Measurements from ENCODE around the gene PLA2G1B.
"Not testable (repeated sequence)": the region's sequence is repeated elsewhere in the genome, so short reads cannot be mapped to it uniquely, and the experiment has no call there.

Gene PLA2G1B

GRCh38 chr12:120342175-120343038 is 14.8 kb upstream of the PLA2G1B start:
- H3K9me3 ChIP-seq (replicated peaks; ENCODE audit: insufficient read depth, low read length): no peaks in the 10 kb centered on the region
- H3K4me3 ChIP-seq (ENCODE audit: low read length): no peak overlapping the region
- no peak overlapping the region for H3K27ac ChIP-seq (ENCODE audit: low read length)
- no peaks in the 10 kb centered on the region for H3K9me2 ChIP-seq (replicated peaks; ENCODE audit: insufficient read depth, low read length)
- no peaks in the 10 kb centered on the region for H3F3A ChIP-seq (ENCODE audit: insufficient read depth, low read length)
- no peaks in the 10 kb centered on the region for H3K4me1 ChIP-seq (ENCODE audit: low read length)
- H4K20me1 ChIP-seq (ENCODE audit: insufficient read depth, low read length): no peaks in the 10 kb centered on the region
- TF ChIP-seq EZH2 (optimal IDR thresholded peaks at IDR 0.05; ENCODE audit: low read depth, low read length): no peak
- TF ChIP-seq CTCF (IDR thresholded peaks at IDR 0.05; ENCODE audit: low read length): no peak
- TF ChIP-seq EZH2phosphoT487 (IDR thresholded peaks at IDR 0.05; ENCODE audit: low read length): no peak
- H3K36me3 ChIP-seq (replicated peaks; ENCODE audit: insufficient read depth, low read length): no peaks in the 10 kb centered on the region
- no peaks in the 10 kb centered on the region for H3K79me2 ChIP-seq (ENCODE audit: low read length)
- H3K9ac ChIP-seq (ENCODE audit: low read length): no peak overlapping the region
- no peaks in the 10 kb centered on the region for H3K27me3 ChIP-seq (replicated peaks; ENCODE audit: insufficient read depth, low read length)
- no peak overlapping the region for H3K4me2 ChIP-seq (ENCODE audit: low read depth, low read length)
- no peak overlapping the region for H2AFZ ChIP-seq (ENCODE audit: low read length)
- DNase-seq: no peak

GRCh38 chr12:120339256-120339655 is 11.7 kb upstream of the PLA2G1B start:
- Histone ChIP-seq H3K27me3 (replicated peaks; ENCODE audit: insufficient read depth, low read length) (no peaks in the 10 kb centered on the region), H3K9me3 (replicated peaks; ENCODE audit: insufficient read depth, low read length) (no peaks in the 10 kb centered on the region), H3K79me2 (ENCODE audit: low read length) (no peaks in the 10 kb centered on the region), H3F3A (ENCODE audit: insufficient read depth, low read length) (no peaks in the 10 kb centered on the region), H3K9me2 (replicated peaks; ENCODE audit: insufficient read depth, low read length) (no peaks in the 10 kb centered on the region), H3K4me2 (ENCODE audit: low read depth, low read length) (no peak overlapping the region), H3K4me3 (ENCODE audit: low read length) (no peak overlapping the region), H3K4me1 (ENCODE audit: low read length) (no peaks in the 10 kb centered on the region), H2AFZ (ENCODE audit: low read length) (no peak overlapping the region), H4K20me1 (ENCODE audit: insufficient read depth, low read length) (no peaks in the 10 kb centered on the region), H3K9ac (ENCODE audit: low read length) (no peak overlapping the region), H3K36me3 (replicated peaks; ENCODE audit: insufficient read depth, low read length) (no peaks in the 10 kb centered on the region), H3K27ac (ENCODE audit: low read length) (no peak overlapping the region)
- TF ChIP-seq EZH2 (optimal IDR thresholded peaks at IDR 0.05; ENCODE audit: low read depth, low read length): no peak
- TF ChIP-seq EZH2phosphoT487 (IDR thresholded peaks at IDR 0.05; ENCODE audit: low read length): no peak
- no peak for TF ChIP-seq CTCF (IDR thresholded peaks at IDR 0.05; ENCODE audit: low read length)
- DNase-seq: no peak

- Histone ChIP-seq H3K79me2 (ENCODE audit: low read length) (no peaks in the 10 kb centered on the region), H3K4me1 (ENCODE audit: low read length) (no peaks in the 10 kb centered on the region), H3K36me3 (replicated peaks; ENCODE audit: insufficient read depth, low read length) (no peaks in the 10 kb centered on the region), H3K9me2 (replicated peaks; ENCODE audit: insufficient read depth, low read length) (no peaks in the 10 kb centered on the region), H2AFZ (ENCODE audit: low read length) (no peak overlapping the region), H3K4me3 (ENCODE audit: low read length) (no peak overlapping the region), H3K27ac (ENCODE audit: low read length) (no peak overlapping the region), H3K27me3 (replicated peaks; ENCODE audit: insufficient read depth, low read length) (no peaks in the 10 kb centered on the region), H3F3A (ENCODE audit: insufficient read depth, low read length) (no peaks in the 10 kb centered on the region), H3K9me3 (replicated peaks; ENCODE audit: insufficient read depth, low read length) (no peaks in the 10 kb centered on the region), H4K20me1 (ENCODE audit: insufficient read depth, low read length) (no peaks in the 10 kb centered on the region), H3K4me2 (ENCODE audit: low read depth, low read length) (no peak overlapping the region), H3K9ac (ENCODE audit: low read length) (no peak overlapping the region)
- no peak for DNase-seq
- TF ChIP-seq CTCF (IDR thresholded peaks at IDR 0.05; ENCODE audit: low read length) (no peak), EZH2phosphoT487 (IDR thresholded peaks at IDR 0.05; ENCODE audit: low read length) (no peak), EZH2 (optimal IDR thresholded peaks at IDR 0.05; ENCODE audit: low read depth, low read length) (no peak)
Observed at GRCh38 chr12:120337730-120338129, 10.2 kb upstream of the PLA2G1B start.

- not testable (repeated sequence) for H4K20me1 ChIP-seq (ENCODE audit: insufficient read depth, low read length); H3K9me3 ChIP-seq (replicated peaks; ENCODE audit: insufficient read depth, low read length)
Observed at GRCh38 chr12:120336392-120336791, 8.8 kb upstream of the PLA2G1B start.

More at GRCh38 chr12:120336392-120336791, 8.8 kb upstream of the PLA2G1B start:
- not testable (repeated sequence) for H3F3A ChIP-seq (ENCODE audit: insufficient read depth, low read length); H3K9me2 ChIP-seq (replicated peaks; ENCODE audit: insufficient read depth, low read length); H3K27me3 ChIP-seq (replicated peaks; ENCODE audit: insufficient read depth, low read length); H3K36me3 ChIP-seq (replicated peaks; ENCODE audit: insufficient read depth, low read length); H3K4me2 ChIP-seq (ENCODE audit: low read depth, low read length); H3K4me3 ChIP-seq (ENCODE audit: low read length); H3K4me1 ChIP-seq (ENCODE audit: low read length); H3K79me2 ChIP-seq (ENCODE audit: low read length); DNase-seq; H2AFZ ChIP-seq (ENCODE audit: low read length); H3K9ac ChIP-seq (ENCODE audit: low read length); H3K27ac ChIP-seq (ENCODE audit: low read length)
